ENCODE measurements around the gene OR2AG1.
"Not testable (repeated sequence)": the region's sequence is repeated elsewhere in the genome, so short reads cannot be mapped to it uniquely, and the experiment has no call there.

Gene OR2AG1

DNA sequence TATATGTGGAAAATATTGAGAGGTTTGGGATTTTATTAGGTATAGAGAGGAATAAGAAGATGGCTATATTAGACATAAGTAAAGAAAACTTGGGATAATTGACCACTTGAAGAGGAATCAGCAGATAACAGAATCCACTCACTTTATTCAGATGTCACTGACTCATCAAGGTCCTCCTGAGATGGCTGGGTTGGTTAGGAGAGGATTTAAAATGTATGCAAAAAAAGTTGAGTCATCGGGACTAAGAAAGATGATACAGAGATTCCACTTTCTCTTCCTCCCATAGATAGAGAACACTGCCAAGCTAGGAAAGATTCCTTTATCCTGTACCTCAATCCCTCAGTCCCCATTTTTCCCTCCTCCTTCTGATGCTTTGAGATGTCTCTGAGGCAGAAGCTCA lies 16.6 kb downstream of the OR2AG1 start, which contains the start of gene OR6A2:
Gene OR6A2 (minus strand): TSS at position 288 of the 400 bp plus-strand sequence. CDS start 3,981 bp downstream, outside the sequence.
- TF ChIP-seq, protein P1, sequence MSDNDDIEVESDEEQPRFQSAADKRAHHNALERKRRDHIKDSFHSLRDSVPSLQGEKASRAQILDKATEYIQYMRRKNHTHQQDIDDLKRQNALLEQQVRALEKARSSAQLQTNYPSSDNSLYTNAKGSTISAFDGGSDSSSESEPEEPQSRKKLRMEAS (IDR thresholded peaks at IDR 0.05; ENCODE audit: low read depth, low read length) = no peak
- TF ChIP-seq, protein P2, sequence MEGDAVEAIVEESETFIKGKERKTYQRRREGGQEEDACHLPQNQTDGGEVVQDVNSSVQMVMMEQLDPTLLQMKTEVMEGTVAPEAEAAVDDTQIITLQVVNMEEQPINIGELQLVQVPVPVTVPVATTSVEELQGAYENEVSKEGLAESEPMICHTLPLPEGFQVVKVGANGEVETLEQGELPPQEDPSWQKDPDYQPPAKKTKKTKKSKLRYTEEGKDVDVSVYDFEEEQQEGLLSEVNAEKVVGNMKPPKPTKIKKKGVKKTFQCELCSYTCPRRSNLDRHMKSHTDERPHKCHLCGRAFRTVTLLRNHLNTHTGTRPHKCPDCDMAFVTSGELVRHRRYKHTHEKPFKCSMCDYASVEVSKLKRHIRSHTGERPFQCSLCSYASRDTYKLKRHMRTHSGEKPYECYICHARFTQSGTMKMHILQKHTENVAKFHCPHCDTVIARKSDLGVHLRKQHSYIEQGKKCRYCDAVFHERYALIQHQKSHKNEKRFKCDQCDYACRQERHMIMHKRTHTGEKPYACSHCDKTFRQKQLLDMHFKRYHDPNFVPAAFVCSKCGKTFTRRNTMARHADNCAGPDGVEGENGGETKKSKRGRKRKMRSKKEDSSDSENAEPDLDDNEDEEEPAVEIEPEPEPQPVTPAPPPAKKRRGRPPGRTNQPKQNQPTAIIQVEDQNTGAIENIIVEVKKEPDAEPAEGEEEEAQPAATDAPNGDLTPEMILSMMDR (IDR thresholded peaks at IDR 0.05; ENCODE audit: low read depth, low read length) = no peak
- no peak for TF ChIP-seq MYC (IDR thresholded peaks at IDR 0.05; ENCODE audit: low read depth, low read length)
- TF ChIP-seq POLR2A (IDR thresholded peaks at IDR 0.05; ENCODE audit: extremely low read depth, insufficient read length) = no peak

DNA sequence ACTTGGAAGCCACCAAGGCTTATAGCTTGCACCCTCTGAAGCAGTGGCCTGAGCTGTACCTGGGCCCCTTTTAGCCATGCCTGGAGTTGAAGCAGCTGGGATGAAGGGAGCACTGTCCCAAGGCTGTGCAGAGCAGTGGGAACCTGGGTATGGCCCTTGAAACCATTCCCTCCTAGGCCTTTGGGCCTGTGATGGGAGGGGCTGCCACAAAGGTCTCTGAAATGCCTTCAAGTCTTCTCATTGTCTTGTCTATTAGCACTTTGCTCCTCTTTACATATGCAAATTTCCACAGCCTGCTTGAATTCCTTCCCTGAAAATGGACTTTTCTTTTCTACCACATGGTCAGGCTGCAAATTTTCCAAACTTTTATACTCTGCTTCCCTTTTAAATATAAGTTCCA lies 18.3 kb downstream of the OR2AG1 start:
- H3K4me3 ChIP-seq (ENCODE audit: low read depth, low read length); DNase-seq (ENCODE audit: low read depth): not testable (repeated sequence)

More for the DNA sequence above, 16.6 kb downstream of the OR2AG1 start, which contains the start of gene OR6A2:
- DNase-seq (ENCODE audit: low read depth) = no peak
- H3K4me3 ChIP-seq (ENCODE audit: low read depth, low read length) = no peak within 1 kb of the TSS

DNA sequence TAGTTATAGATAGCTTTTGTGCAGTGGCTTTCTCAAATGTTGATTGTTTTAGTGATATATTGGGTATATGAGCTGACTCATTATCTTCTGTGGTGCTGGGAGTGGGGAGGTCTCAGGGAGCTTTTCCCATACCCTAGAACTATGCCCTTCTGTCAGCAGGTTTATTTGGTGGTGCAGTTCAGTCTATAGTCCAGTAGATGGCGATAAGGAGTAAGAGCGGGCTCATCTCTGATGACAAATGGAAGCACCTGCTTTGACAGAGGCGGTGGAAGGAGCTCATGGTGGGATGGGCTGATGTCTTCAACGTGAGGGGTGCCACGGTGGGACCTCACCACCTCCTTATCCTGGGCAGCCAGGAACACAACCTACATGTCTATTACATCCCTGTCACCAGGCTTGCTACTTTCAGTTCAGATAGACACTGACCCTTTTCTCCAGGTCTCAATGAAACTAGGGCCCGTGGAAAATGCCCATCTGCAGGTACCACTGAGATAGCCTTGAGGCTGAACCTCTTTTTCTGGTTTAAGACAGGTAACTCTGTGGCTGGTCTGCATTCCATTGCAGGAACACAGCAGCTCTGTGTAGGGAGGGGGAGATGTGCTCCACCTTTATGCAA lies 29.7 kb downstream of the OR2AG1 start:
- TF ChIP-seq, protein P2 (IDR thresholded peaks at IDR 0.05; ENCODE audit: low read depth, low read length) = peak; percentile 88
- TF ChIP-seq, protein P1 (IDR thresholded peaks at IDR 0.05; ENCODE audit: low read depth, low read length) = no peak
- DNase-seq (ENCODE audit: low read depth) = peak; percentile 54
- H3K4me3 ChIP-seq (ENCODE audit: low read depth, low read length) = no peak overlapping the region

DNA sequence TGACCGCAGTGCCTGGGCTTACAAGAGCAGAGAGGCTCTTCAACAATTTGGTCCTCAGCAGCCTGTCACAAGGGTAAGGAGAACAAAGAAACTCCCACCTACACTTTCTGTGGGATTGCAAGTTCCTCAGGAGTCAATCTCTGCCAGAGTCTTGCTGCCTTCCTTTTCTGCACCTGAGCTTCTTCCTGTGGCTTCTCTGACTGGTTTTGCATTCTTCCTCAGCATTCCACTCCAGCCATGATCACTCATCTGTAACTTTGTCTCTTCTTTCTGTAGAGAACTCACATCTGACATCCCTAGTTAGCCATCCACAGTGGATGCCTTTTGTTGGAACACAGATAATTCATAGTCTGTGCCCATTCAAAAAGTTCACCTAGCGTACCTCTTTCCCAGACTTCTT lies 30.8 kb downstream of the OR2AG1 start:
- no peak overlapping the region for H3K4me3 ChIP-seq (ENCODE audit: low read depth, low read length)
- DNase-seq (ENCODE audit: low read depth) = no peak
- TF ChIP-seq POLR2A (IDR thresholded peaks at IDR 0.05; ENCODE audit: extremely low read depth, insufficient read length) (no peak), MYC (IDR thresholded peaks at IDR 0.05; ENCODE audit: low read depth, low read length) (no peak)
- TF ChIP-seq, protein P2 (IDR thresholded peaks at IDR 0.05; ENCODE audit: low read depth, low read length) = no peak
- TF ChIP-seq, protein P1 (IDR thresholded peaks at IDR 0.05; ENCODE audit: low read depth, low read length) = no peak

DNA sequence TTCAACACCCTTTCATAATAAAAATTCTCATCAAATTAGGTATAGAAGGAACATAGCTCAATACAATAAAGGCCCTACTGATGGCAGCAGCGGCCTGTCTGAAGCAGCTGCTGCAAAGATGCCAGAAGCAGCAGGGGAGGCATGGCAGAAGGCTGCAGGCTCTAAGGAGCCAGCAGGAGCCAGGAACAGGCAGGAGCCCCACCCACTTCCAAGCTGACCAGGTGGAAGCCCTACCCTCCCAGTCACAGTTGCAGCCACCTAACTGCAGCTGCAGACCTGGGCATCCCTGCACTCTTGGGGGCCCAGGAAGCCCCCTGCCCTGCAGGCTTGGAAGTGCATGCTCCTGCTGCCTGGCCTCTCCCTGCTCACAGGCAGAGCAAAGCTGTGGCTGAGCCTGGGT lies 34.9 kb downstream of the OR2AG1 start:
- TF ChIP-seq, protein P1 (IDR thresholded peaks at IDR 0.05; ENCODE audit: low read depth, low read length) = no peak
- TF ChIP-seq POLR2A (IDR thresholded peaks at IDR 0.05; ENCODE audit: extremely low read depth, insufficient read length) (no peak), MYC (IDR thresholded peaks at IDR 0.05; ENCODE audit: low read depth, low read length) (no peak)
- TF ChIP-seq, protein P2 (IDR thresholded peaks at IDR 0.05; ENCODE audit: low read depth, low read length) = no peak
- H3K4me3 ChIP-seq (ENCODE audit: low read depth, low read length) = no peak overlapping the region
- no peak for DNase-seq (ENCODE audit: low read depth)

DNA sequence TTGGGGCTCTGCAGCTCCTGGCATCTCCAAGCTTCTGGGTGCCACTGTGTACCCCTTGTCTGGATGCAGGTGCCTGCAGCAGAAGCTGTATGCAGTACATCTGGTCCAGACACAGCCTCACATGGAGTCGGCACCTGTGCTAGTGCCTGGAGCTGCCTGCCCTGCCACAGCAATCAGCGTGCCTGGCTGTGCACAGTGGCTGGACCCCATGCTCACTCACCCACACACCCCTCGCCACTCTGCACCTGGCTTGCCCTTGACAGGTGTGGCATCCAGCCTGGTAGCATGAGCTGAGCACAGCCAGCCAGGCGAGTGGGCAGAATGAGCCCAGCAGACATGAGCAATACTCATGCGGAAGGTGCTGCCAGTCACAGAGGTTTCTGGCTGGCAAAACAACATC lies 36.1 kb downstream of the OR2AG1 start:
- no peak for TF ChIP-seq POLR2A (IDR thresholded peaks at IDR 0.05; ENCODE audit: extremely low read depth, insufficient read length)
- TF ChIP-seq, protein P2 (IDR thresholded peaks at IDR 0.05; ENCODE audit: low read depth, low read length) = no peak
- no peak for TF ChIP-seq MYC (IDR thresholded peaks at IDR 0.05; ENCODE audit: low read depth, low read length)
- TF ChIP-seq, protein P1 (IDR thresholded peaks at IDR 0.05; ENCODE audit: low read depth, low read length) = no peak
- H3K4me3 ChIP-seq (ENCODE audit: low read depth, low read length) = no peak overlapping the region
- no peak for DNase-seq (ENCODE audit: low read depth)
